GM21576 (cell line): Measurements from ENCODE around the gene PIP4K2A.
"Not testable (repeated sequence)": the region's sequence is repeated elsewhere in the genome, so short reads cannot be mapped to it uniquely, and the experiment has no call there.

ENCODE experiments used
- ATAC-seq: cut with Tn5 transposase; IDR thresholded peaks from one replicate; pipeline ENCODE4 v1.9.1; 2021; ENCODE audit warnings: mild to moderate bottlenecking, moderate library complexity; ENCODE audit not compliant: unreplicated experiment

The PIP4K2A gene

DNA sequence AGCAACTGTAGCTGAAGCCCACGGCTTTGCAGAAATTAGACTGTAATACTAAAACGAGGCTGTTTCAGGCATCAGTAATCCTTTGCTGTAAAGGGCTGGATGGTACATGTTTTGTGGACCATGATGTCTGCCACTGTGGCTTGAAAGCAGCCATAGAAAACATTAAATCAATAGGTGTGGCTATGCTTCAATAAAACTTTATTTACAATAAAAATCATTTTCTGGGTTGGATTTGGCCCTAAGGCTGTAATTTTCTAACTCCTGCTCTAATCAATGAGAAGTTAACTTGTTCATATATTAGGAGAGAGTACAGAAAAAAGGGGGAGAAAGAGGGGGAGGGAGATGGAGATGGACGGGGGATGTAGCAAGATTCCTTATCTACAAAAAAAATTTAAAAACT is 183.4 kb downstream of the PIP4K2A start:
- no peak for ATAC-seq

DNA sequence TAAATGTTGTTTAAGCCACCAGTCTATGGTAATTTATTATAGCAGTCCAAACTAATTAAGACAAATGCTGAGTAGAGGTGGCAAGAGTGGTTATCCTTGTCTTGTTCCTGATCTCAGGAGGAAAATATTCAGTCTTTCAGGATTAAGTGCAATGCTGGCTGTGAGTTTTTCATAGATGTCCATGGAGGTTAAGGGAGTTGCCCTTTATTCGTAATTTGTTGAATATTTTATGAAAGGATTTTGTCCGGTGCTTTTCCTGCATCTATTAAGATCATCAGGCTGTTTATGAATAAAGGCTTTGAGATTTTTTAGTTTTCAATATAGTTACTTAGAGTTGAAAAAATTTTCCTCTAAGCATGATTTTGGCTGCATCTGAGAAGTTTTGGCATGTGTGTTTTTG is 186.9 kb downstream of the PIP4K2A start:
- ATAC-seq = no peak

DNA sequence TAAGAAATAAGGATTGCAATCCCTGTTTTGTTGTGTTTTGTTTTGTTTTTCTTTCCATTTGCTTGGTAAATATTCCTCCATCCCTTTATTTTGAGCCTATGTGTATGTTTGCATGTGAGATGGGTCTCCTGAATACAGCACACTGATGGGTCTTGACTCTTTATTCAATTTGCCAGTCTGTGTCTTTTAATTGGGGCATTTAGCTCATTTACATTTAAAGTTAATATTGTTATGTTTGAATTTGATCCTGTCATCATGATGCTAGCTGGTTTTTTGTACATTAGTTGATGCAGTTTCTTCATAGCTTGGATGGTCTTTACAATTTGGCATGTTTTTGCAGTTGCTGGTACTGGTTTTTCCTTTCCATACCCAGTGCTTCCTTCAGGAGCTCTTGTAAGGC is 190.0 kb downstream of the PIP4K2A start:
- ATAC-seq = not testable (repeated sequence)

DNA sequence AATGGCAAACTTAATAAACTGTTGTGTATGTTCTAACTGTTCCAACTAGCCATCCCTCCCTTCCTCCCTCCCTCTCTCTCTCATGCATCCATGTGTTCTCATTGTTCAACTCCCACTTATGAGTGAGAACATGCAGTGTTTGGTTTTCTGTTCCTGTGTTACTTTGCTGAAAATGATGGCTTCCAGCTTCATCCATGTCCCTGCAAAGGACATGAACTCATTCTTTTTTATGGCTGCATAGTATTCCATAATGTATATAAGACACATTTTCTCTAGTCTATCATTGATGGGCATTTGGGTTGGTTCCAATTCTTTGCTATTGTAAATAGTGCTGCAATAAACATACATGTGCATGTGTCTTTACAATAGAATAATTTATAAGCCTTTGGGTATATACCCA is 193.7 kb downstream of the PIP4K2A start:
- ATAC-seq = not testable (repeated sequence)

GRCh38 chr10:22518167-22518724 is 196.1 kb downstream of the PIP4K2A start:
- ATAC-seq = no peak

GRCh38 chr10:22515009-22515408 is 199.4 kb downstream of the PIP4K2A start:
- no peak for ATAC-seq

DNA sequence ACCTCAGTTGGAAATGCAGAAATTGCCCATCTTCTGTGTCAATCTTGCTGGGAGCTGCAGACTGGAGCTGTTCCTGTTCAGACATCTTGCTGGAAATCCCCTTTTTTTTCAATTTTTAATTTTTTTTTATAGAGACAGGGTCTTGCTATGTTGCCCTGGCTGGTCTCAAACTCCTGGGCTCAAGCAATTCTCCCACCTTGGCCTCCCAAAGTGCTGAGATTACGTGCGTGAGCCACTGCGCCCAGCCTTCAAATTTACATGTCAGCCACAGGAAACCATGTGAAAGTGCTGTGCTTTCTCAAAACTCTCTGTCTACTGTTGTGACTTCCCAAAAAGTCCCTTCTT is 200.0 kb downstream of the PIP4K2A start:
- ATAC-seq = not testable (repeated sequence)

DNA sequence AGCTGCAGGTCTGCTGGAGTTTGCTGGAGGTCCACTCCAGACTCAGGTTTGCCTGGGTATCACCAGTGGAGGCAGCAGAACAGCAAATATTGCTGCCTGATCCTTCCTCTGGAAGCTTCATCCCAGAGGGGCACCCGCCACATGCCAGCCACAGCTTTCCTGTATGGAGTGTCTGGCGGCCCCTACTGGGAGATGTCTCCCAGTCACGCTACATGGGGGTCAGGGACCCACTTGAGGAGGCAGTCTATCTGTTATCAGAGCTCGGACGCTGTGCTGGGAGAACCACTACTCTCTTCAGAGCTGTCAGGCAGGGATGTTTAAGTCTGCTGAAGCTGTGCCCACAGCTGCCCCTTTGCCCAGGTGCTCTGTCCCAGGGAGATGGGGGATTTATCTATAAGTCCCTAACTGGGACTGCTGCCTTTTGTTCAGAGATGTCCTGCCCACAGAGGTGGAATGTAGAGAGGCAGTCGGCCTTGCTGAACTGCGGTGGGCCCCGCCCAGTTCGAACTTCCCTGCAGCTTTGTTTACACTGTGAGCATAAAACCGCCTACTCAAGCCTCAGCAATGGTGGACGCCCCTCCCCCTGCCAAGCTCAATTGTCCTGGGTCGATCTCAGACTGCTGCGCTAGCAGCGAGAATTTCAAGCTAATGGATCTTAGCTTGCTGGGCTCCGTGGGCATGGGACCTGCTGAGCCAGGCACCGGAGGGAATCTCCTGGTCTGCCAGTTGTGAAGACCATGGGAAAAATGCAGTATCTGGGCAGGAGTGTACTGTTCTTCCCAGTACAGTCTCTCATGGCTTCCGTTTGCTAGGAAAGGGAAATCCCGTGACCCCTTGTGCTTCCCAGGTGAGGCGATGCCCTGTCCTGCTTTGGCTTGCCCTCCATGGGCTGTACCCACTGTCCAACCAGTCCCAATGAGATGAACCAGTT is 200.6 kb downstream of the PIP4K2A start:
- not testable (repeated sequence) for ATAC-seq

DNA sequence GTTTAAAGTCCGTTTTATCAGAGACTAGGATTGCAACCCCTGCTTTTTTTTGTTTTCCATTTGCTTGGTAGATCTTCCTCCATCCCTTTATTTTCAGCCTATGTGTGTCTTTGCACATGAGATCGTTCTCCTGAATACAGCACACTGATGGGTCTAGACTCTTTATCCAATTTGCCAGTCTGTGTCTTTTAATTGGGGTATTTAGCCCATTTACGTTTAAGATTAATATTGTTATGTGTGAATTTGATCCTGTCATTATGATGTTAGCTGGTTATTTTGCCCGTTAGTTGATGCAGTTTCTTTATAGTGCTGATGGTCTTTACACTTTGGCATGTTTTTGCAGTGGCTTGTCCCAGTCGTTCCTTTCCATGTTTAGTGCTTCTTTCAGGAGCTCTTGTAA is 202.4 kb downstream of the PIP4K2A start:
- ATAC-seq = not testable (repeated sequence)

GRCh38 chr10:22508214-22508613 is 206.2 kb downstream of the PIP4K2A start:
- not testable (repeated sequence) for ATAC-seq

- ATAC-seq = peak; percentile 75
These were observed 208.3 kb downstream of the PIP4K2A start for GRCh38 chr10:22505911-22506685.

GRCh38 chr10:22504766-22505165 is 209.6 kb downstream of the PIP4K2A start:
- no peak for ATAC-seq

DNA sequence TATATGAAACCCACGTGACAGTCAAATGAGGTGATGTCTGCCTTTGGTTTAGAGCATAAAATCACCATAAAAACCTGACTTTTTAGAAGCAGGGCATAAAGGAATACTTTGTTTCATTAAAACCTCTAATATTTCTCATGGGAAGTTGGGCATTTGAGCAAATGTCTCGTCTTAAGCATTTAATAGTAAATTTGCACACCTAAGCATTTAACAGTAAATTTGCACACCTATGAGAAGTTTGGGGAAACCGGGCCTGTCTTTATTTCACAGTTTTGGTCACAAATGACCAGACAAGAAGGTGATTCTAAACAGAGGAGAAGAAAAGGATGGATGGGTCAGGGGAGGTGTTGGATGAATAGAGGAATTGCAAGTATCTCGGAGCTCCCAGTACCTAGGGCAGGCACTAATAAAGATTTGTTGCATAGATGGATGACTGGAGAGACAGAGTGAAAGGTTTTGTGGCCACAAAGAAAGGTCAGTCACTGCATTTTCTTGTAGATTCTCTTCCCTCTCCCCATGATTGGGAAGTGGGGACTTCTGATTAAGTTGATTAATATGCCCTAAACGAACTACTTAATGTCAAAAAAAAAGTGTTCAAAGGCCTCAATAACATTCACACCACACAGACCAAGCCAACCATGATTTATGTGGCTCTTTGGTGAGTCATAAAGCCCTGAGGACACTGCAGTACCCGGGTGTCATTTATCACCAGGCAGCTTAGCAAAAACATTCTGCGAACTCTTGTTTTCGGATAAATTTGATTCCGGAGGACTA is 210.9 kb downstream of the PIP4K2A start:
- no peak for ATAC-seq

- ATAC-seq = no peak
These were observed 212.5 kb downstream of the PIP4K2A start for GRCh38 chr10:22501863-22502262.

DNA sequence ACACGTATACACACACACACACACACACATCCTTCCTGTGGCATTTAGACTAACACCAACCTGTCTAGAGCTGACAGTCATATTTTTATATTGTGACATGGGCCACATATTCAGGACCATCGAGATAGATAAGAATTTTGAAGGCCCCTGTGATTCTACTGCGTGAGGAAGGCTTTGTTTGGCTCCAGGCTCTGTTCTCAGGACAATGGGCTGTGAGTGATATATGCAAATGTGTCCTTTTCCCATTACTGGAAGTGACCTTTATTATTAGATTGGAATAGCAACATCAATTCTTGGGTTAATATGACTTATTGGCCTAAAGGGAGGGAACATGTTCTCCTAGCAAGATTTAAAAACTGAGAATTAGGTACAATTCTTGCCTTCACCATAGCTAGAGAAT is 213.0 kb downstream of the PIP4K2A start:
- ATAC-seq = no peak

DNA sequence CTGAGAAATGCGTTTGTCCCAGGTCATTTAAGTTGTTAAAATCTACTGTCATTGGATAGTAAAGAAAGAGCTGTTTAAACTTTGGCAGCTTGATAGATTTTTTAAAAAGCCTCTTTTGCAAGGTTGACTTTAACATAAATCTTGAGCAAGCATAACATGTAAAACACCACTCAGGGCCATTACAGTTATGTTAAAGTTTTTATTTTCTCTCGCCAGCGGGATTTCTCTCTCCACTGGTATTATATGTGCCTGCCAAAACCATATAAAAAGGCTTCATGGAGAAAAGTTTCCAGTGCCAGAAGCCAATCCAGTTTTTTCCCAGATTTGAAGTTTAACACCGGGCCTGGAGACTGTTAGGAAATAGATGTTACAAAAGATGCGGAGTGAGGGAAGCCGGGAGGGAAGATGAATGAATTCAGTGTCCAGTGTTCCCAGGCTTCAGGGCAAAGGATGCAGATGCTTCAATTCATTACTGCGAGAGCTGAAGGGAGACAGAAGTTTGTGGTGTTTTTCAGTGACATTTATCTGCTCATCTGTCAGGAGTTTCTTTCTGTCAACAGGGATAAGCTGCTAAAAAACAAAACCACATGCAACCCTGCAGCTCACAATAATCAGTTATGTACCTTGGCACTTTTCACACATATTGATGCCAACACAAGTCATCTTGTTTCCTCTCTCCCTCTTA is 213.6 kb downstream of the PIP4K2A start:
- ATAC-seq = no peak

- ATAC-seq = not testable (repeated sequence)
These were observed 214.4 kb downstream of the PIP4K2A start for GRCh38 chr10:22499973-22500372.

DNA sequence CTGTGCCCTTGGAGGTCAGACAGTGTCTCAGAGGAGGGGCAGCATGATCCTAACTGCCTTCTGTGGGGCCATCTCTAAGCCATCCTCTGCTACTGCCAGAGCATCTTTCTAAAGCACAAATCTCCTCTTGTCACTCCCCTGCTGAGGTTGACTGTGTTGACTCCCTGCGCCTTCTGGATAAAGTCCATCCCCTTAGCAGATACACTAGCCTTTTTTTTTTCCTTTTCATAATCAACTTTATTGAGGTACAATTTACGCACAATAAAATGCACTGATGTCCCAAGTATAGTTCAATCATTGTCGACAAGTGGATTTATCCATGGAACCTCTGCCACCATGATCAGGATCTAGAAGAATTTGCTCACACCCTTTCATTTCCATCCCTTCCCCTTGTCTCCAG is 219.0 kb downstream of the PIP4K2A start:
- no peak for ATAC-seq

DNA sequence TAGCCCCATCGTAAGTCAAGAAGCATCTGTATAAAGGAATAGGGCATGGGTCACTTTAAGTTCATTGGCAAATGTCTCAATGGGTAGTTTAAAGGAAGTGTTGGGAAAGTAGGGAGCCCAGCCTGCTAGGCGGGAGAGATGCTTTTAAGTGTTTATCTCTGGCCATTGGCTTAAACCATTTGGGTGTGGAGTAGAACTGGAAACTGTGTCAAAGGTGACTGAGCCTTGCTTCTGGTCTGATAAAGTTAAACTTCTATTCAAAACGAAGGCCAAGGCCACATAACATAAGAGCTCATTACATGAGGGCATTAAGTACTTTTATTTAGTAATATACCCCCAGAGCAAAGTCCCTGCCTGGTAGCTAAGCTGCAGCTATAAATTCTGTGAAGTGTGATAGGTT is 220.4 kb downstream of the PIP4K2A start:
- ATAC-seq = no peak

- ATAC-seq = no peak
These were observed 222.3 kb downstream of the PIP4K2A start for GRCh38 chr10:22491931-22492615.
